LNCAP (cell line): ENCODE results near the gene PDLIM4.

ENCODE experiments used
- TF ChIP-seq, protein P1 (sequence below): fragments of 450-650 bp; IDR thresholded peaks from 2 replicates; pipeline ENCODE4 v1.5.1; 2017; ENCODE audit warnings: mild to moderate bottlenecking

Gene PDLIM4

DNA sequence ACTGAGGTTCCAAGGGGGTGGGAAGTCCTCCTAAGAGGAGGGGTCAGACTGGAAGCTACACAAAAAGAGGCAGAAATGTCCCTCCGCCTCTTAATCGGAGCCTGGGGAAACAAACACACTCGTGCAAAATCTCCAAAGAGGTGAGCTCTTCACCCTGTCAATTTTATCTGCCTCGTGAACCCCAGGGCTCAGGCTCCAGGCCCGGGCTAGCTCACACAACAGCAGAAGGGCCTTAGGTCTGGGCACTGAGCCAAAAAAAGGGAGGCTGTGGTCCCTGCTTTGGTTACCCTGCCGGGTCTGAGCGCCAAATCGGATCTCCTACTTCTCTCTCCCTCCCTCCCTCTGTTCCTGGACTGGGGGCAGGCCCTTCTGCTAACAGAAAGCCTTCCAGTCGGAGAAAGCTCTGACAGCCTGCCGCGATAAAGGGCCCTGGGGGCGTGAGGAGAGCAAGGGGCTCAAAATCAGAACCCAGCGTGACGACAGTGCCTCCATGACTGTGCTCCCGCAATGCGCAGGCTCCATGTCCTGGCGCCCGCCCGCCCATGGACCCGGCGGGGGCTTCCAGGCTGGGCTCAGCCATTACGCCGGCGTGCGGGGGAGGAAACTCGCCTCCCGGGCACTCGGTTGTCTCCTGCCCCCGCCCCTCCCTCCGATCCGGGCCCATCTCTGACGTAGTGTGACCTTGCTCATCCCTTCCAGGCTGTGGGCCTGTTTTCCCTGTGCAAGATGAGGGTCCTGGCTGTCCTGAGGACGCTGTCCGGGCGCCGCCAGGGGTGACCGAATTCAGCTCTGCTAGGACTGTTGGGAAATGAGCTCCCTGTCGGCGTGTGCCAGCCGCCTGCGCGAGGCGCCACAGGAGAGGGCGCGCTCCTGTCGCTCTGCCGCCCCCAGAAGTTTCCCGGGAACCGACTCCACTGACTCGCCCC lies 35.8 kb downstream of the PDLIM4 start:
- TF ChIP-seq, protein P1, sequence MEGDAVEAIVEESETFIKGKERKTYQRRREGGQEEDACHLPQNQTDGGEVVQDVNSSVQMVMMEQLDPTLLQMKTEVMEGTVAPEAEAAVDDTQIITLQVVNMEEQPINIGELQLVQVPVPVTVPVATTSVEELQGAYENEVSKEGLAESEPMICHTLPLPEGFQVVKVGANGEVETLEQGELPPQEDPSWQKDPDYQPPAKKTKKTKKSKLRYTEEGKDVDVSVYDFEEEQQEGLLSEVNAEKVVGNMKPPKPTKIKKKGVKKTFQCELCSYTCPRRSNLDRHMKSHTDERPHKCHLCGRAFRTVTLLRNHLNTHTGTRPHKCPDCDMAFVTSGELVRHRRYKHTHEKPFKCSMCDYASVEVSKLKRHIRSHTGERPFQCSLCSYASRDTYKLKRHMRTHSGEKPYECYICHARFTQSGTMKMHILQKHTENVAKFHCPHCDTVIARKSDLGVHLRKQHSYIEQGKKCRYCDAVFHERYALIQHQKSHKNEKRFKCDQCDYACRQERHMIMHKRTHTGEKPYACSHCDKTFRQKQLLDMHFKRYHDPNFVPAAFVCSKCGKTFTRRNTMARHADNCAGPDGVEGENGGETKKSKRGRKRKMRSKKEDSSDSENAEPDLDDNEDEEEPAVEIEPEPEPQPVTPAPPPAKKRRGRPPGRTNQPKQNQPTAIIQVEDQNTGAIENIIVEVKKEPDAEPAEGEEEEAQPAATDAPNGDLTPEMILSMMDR, result no peak; the same call in 1 of the 2 replicates

DNA sequence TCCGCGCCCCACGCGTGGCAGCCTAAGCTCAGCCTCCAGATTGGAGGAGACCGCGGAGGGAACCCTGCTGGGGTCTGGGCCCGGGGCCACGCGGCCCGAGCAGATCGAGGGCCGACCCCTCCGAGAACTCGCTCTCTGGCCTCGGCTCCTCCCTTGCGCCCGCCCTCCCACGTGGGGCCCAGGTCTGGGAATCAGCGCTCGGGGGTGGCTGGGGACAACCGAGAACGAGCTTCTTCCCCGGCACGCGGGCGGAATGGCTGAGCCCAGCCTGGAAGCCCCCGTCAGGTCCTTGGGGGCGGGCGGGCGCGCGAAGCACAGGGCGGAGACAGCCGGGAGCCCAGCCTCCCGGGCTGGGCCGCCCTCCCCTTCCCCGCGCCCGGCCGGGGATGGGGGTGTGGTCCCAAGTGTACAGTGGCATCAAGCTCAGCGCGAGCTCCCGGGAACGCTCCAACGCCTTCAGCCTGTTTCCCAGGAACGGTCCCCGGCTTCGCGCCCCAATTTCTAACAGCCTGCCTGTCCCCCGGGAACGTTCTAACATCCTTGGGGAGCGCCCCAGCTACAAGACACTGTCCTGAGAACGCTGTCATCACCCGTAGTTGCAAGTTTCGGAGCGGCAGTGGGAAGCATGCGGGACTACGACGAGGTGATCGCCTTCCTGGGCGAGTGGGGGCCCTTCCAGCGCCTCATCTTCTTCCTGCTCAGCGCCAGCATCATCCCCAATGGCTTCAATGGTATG lies 36.7 kb downstream of the PDLIM4 start, which contains the start of gene SLC22A4:
Gene SLC22A4 (plus strand): TSS at position 403 of the 736 bp plus-strand sequence. CDS start 223 bp downstream, at position 626.
- TF ChIP-seq, protein P1, result no peak

DNA sequence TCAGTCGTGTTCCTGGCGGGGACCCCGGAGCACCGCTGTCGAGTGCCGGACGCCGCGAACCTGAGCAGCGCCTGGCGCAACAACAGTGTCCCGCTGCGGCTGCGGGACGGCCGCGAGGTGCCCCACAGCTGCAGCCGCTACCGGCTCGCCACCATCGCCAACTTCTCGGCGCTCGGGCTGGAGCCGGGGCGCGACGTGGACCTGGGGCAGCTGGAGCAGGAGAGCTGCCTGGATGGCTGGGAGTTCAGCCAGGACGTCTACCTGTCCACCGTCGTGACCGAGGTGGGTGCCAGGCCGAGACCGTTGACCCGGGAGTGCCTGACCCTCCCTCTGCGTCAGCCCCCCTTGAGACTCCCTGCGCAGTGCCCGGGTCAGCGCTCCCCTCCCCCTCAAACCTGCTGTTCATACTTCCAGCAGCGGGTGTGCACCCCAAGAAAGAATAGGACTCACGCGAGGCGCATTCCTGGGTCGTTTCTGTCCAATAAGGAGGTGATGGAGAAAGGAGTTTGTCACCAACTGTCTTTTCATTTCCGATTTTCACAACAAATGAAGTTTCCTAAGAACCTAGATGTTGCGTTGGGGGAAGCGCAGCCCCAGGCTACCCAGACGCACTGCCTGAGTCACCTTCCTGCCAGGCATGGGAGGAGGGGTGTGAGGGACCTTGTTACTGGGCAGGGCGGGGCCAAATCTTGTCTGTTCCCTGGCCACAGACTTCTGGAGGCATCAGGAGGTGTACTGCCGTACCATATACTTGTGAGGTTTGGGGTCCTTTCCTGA lies 37.4 kb downstream of the PDLIM4 start:
- TF ChIP-seq, protein P1, result no peak

DNA sequence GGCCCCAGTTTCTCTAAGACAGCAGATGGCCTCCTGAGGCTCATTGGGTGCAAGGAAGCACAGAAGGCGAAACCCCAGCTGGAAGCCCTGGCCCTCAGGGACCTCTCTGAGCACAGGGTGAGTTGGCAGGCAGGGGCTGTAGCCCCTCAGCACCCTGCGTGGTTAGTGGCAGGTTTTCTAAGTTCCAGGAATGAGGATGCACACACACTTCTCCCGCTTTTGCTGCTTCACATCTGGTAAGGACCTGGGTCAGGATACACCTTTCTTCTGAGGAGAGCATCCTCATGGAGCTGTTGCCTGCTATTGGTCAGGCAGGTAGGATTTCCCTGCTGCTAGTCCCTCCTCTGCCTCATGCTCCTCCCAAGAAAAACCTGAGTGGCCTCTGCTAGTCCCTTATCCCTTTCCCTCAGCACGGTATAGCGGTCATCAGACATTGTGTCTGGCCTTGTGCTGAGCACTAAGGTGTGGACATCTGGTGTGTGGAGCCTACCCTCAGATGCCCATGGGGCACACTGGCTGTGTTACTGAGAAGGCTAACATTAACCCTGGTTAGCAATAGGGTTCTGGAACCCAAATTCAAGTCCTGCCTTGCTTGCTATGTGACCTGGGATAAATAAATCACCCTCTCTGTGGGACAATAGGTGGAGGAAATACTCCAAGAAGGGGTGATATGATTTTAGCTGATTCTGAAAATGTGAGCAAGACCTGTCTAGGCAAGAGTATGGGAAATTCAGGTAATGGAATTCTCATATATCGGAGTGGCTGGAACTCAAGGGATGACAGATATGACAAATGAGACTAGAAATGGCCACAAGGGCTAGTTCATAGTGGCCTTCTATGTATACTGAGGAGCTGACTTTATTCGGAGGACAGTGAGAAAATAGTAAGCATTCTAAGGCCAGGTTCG lies 38.3 kb downstream of the PDLIM4 start:
- TF ChIP-seq, protein P1, result no peak

DNA sequence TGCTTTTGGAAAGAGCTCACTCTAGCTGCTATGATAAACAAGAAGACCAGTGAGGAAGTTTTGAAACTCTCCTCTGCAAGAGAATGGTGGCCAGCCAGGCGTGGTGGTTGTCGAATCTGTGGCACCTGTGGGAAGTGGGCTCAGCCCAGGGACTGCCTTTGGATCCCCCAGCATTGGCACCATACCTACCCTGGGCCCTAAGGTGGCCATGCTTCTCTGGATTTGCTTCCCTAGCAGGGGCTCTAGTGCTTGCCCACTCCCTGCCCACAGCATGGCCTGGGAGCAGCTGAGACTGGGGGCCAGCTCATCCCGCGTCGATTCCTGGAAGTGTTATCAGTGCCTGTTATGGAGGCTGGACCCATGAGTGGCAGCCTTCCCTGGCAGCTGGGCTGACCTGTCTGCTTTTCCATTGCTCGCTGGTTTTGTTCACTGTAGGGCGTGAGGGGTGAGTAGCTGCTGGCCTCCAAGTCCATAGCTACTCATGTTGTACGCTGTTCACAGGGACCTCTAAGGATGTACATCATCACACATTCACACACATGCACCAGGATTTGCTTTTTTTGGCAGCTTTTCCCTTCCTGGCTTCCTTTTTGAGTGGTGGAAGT lies 39.0 kb downstream of the PDLIM4 start:
- TF ChIP-seq, protein P1, result no peak

DNA sequence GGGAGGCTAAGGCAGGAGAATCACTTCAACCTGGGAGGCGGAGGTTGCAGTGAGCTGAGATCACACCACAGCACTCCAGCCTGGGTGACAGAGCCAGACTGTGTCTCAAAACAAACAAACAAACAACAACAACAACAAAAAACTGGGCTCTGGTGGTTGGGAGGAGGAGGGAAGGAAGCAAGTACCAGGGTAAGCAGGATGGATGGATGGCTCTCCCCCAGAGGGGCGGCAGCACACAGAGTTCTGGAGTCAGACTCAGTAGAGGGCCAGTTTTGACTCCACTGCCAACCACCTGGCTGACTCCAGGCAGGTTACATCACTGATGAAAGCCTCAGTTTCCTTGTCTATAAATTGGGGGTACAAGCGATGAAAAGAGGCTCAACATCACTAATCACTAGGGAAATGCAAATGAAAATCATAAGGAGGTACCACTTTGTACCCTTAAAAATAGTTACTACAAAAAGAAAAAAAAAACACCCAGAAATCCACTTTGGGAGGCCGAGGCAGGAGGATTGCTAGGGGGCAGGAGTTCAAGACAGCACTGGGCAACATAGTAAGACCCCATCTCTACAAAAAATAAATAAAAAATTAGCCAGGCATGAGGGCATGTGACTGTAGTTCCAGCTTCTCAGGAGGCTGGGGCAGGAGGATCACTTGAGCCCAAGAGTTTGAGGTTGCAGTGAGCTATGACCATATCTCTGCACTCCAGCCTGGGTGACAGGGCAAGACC lies 39.9 kb downstream of the PDLIM4 start:
- TF ChIP-seq, protein P1, result no peak
